ENCODE data around the gene BDH2. TPM values are rescaled to one million over a fixed set of nuclear protein-coding genes. Genes with fewer than 3 reads are reported as not detected.
A peak's percentile ranks its signal among the peaks of the same experiment; 100 is the strongest.

BDH2 gene
- total RNA-seq, 1 experiment from 2014 or later, result 40.2 TPM

- H4K91ac ChIP-seq (ENCODE audit: insufficient read length, low read depth, low read length), result no peak overlapping the region
- H3K79me2 ChIP-seq (ENCODE audit: insufficient read depth, low read length), result no peaks in the 10 kb centered on the region
- H3K4me2 ChIP-seq (ENCODE audit: insufficient read depth, insufficient read length, low read length), result no peak overlapping the region
- no peak overlapping the region for H2AK5ac ChIP-seq (ENCODE audit: insufficient read length, low read length)
- no peak overlapping the region for H3K4ac ChIP-seq (ENCODE audit: low read depth, low read length)
- no peak for DNase-seq
- H3K27me3 Mint-ChIP-seq (ENCODE audit: low read depth), result no peaks in the 10 kb centered on the region
- peaks cover 0 to 3% (median 0%) of the 10 kb centered on the region in 3 experiments; a peak in 1 of 7 replicates for H3K36me3 Mint-ChIP-seq (ENCODE audit: insufficient read depth in 1 of 3, low read depth in 3 of 3)
- no CpG with 5 or more reads among the region's 5 CpGs for WGBS (ENCODE audit: extremely low coverage, insufficient read length, low lambda C conversion rate)
- H2BK12ac ChIP-seq (ENCODE audit: insufficient read length, low read depth, low read length), result no peak overlapping the region
- TF ChIP-seq CTCF (conservative IDR thresholded peaks at IDR 0.05), result no peak
- no peak overlapping the region for H3K27ac ChIP-seq (ENCODE audit: insufficient read length, low read depth, low read length)
- no peak overlapping the region for H3K18ac ChIP-seq (ENCODE audit: insufficient read length, low read depth, low read length)
- no peak overlapping the region for H3T11ph ChIP-seq (ENCODE audit: low read length)
- H2BK120ac ChIP-seq (ENCODE audit: low read depth, low read length, poor library complexity, severe bottlenecking), result no peak overlapping the region
- no peak overlapping the region for H2BK20ac ChIP-seq (ENCODE audit: low read depth, low read length, poor library complexity, severe bottlenecking)
- no peak overlapping the region for H4K5ac ChIP-seq (ENCODE audit: insufficient read length, low read depth, low read length)
- H2AFZ ChIP-seq (ENCODE audit: low read length), result no peak overlapping the region
- H2BK5ac ChIP-seq (ENCODE audit: insufficient read length, low read length), result no peak overlapping the region
- no peaks in the 10 kb centered on the region for H3K9me3 ChIP-seq (ENCODE audit: control insufficient read depth, low read depth, low read length)
- H2BK15ac ChIP-seq (ENCODE audit: low read depth, low read length), result no peak overlapping the region
- H3K79me1 ChIP-seq (ENCODE audit: insufficient read depth, low read depth, low read length, poor library complexity, severe bottlenecking), result no peaks in the 10 kb centered on the region
- H3K9me3 Mint-ChIP-seq, result no peaks in the 10 kb centered on the region
- no peak overlapping the region for H3K23ac ChIP-seq (ENCODE audit: insufficient read length, low read depth, low read length)
- peak overlapping the region in 1 of 3 experiments; percentile 64; a peak in 1 of 7 replicates for H3K27ac Mint-ChIP-seq
- no peaks in the 10 kb centered on the region for H4K20me1 ChIP-seq (ENCODE audit: control insufficient read depth, insufficient read depth, insufficient read length)
- no peaks in the 10 kb centered on the region for H3K27me3 ChIP-seq (ENCODE audit: insufficient read depth, low read length)
- H3K23me2 ChIP-seq (ENCODE audit: insufficient read length, low read depth, low read length, poor library complexity, severe bottlenecking), result no peaks in the 10 kb centered on the region
- no peak overlapping the region for H3K9ac ChIP-seq (ENCODE audit: extremely low read depth, insufficient read length, low read length)
- H3K4me1 ChIP-seq (ENCODE audit: insufficient read depth, low read length), result 0 out of 2 replicates have a peak, but pooled peaks cover 3% of the 10 kb centered on the region
- no peak overlapping the region for H3K56ac ChIP-seq (ENCODE audit: insufficient read length, low read depth, low read length)
- H4K8ac ChIP-seq (replicated peaks; ENCODE audit: insufficient read length, low read depth, low read length), result no peak overlapping the region
- no peak overlapping the region for H3K4me3 Mint-ChIP-seq
- H3K4me1 Mint-ChIP-seq, result peaks cover 14 to 15% of the 10 kb centered on the region in 2 experiments
- H3K14ac ChIP-seq (ENCODE audit: insufficient read depth, low read length), result no peak overlapping the region
Measured at GRCh38 chr4:103100691-103101090, 1.1 kb upstream of the BDH2 start.

All from H9 (cell line).